Measurements from ENCODE around the gene NPW. TPM values are rescaled to one million over a fixed set of nuclear protein-coding genes. Genes with fewer than 3 reads are reported as not detected.

The NPW gene
- total and polyA plus RNA-seq, 2 of the 8 experiments (the other 6 are each of a cell fraction or from before 2014, with no cell fraction given): 4.0 to 10.3 TPM

DNA sequence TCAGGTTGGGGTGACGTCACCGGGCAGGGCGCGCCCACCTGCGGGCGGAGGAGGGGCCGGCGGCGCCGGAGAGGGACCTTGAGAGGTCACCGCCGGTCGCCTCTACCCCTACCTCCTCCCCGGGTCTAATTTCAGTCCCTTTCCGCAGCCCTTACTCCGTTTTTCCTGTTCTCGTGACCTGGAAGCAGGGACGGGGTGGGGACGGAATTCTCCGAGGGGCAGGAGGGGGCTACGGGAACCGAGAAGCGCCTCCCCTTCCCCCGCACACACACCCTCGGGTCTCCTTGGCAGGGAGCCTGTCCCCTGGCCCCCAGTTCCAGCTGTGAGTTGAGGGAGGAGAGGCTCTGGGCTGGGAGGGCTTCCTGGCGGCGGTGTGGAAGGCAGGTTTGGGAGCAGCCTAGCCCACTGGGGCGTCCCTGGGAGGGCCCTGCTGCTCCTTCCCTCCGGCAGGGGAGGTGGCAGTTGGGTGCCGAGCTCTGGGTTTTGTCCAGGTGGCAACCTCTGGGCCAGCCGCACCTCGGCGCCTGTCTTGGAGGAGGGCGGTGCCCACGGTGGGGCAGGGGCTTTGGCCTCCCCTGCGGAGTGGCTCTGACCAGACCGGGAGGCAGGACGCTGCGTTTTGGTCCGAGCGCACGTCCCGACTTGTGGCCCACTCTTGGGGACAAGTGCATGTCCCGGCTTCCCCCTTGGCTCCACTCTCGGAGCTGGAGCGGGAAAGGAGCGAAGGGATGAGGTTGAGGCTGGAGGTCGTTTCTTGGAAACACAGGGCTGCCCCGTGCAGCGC lies 29.0 kb upstream of the NPW start:
- Histone ChIP-seq H2BK5ac (ENCODE audit: low read depth, low read length) (no peak overlapping the region), H3K4ac (replicated peaks; ENCODE audit: insufficient read length, low read depth, low read length) (no peak overlapping the region), H3K79me1 (ENCODE audit: low read depth, low read length) (no peaks in the 10 kb centered on the region), H3K79me2 (ENCODE audit: control insufficient read depth in 1 of 2, insufficient read depth in 2 of 2, low read length in 2 of 2) (no peaks in the 10 kb centered on the region), H2BK20ac (ENCODE audit: low read length) (no peak overlapping the region), H3K56ac (replicated peaks; ENCODE audit: insufficient read length, low read depth, low read length) (no peak overlapping the region), H3K4me3 (ENCODE audit: extremely low read depth in 1 of 4, insufficient read depth in 2 of 4, low read depth in 3 of 4, low read length in 4 of 4) (peak overlapping the region; percentile 36 to 77 (median 48)), H2BK15ac (ENCODE audit: low read length) (peak overlapping the region; percentile 81; the same call in 1 of the 2 replicates), H4K8ac (ENCODE audit: extremely low read depth, insufficient read depth, low read length) (peak overlapping the region; percentile 62; the same call in 1 of the 2 replicates), H3K14ac (ENCODE audit: insufficient read length) (no peak overlapping the region), H4K5ac (ENCODE audit: insufficient read length, low read depth, low read length) (no peak overlapping the region), H3K9me3 (ENCODE audit: insufficient read depth in 2 of 2, low read depth in 1 of 2, low read length in 1 of 2) (no peaks in the 10 kb centered on the region), H3K36me3 (ENCODE audit: control insufficient read depth in 2 of 4, insufficient read depth in 4 of 4, low read length in 3 of 4) (peaks cover 2 to 5% (median 3%) of the 10 kb centered on the region in 4 experiments; a peak in 3 of 8 replicates), H3K27me3 (replicated peaks in 1 of 4; ENCODE audit: control insufficient read depth in 3 of 4, extremely low read depth in 1 of 4, insufficient read depth in 3 of 4, low read length in 3 of 4) (peaks cover 4 to 37% (median 24%) of the 10 kb centered on the region in 4 experiments), H4K91ac (replicated peaks; ENCODE audit: insufficient read length, low read length) (peak overlapping the region; percentile 11), H3K9ac (replicated peaks in 1 of 4; ENCODE audit: extremely low read depth in 1 of 4, low read depth in 3 of 4, low read length in 3 of 4) (peak overlapping the region in 3 of 4 experiments; percentile 0 to 8 (median 2); a peak in 2 of 7 replicates), H3K18ac (ENCODE audit: extremely low read depth, low read length) (0 out of 2 replicates have a peak overlapping the region, but pooled peaks have one; percentile 38), H3K23me2 (ENCODE audit: low read depth, low read length) (peaks cover 22% of the 10 kb centered on the region; the same call in 1 of the 2 replicates), H4K20me1 (replicated peaks in 1 of 2; ENCODE audit: control insufficient read depth in 1 of 2, insufficient read depth in 2 of 2, low read length in 2 of 2) (peaks cover 7 to 10% of the 10 kb centered on the region in 2 experiments), H2AFZ (ENCODE audit: low read length) (no peak overlapping the region), H3K4me1 (replicated peaks in 1 of 4; ENCODE audit: control insufficient read depth in 3 of 4, insufficient read depth in 4 of 4, low read length in 3 of 4) (peaks cover 0 to 27% (median 18%) of the 10 kb centered on the region in 4 experiments; a peak in 6 of 7 replicates), H3K4me2 (ENCODE audit: insufficient read depth in 1 of 2, low read depth in 2 of 2, low read length in 2 of 2) (peak overlapping the region; percentile 83 to 91), H3K27ac (ENCODE audit: low read depth, low read length) (no peak overlapping the region; the same call in 1 of the 2 replicates), H2BK120ac (replicated peaks; ENCODE audit: low read depth, low read length) (no peak overlapping the region), H2AK5ac (ENCODE audit: low read depth, low read length) (no peak overlapping the region), H2BK12ac (ENCODE audit: low read depth, low read length) (peak overlapping the region; percentile 53; the same call in 1 of the 2 replicates), H3K23ac (ENCODE audit: insufficient read length) (no peak overlapping the region)
- ChIA-PET POLR2A (ENCODE audit: partially characterized antibody) (interaction anchor here (0.6 to 28.2 kb wide), 12 partner anchors 7 to 165 kb away, joined by 3 to 736 read pairs (median 6); partner anchors contain the start of genes GFER, NDUFB10, NOXO1 and NPW), CTCF (ENCODE audit: partially characterized antibody) (interaction anchor here (1.4 to 6.8 kb wide), 3 partner anchors 9 to 100 kb away, joined by 3 to 55 read pairs (median 5); partner anchors contain the start of gene NOXO1)
- FAIRE-seq (no peak), DNase-seq (ENCODE audit: low read depth in 1 of 2, low spot score in 2 of 2) (peak in 1 of 2 experiments; percentile 90)
- 7% methylated on average over 34 of the region's 50 CpGs; no CpG with 5 or more reads in 1 of the 2 experiments for WGBS, 2 experiments (ENCODE audit: extremely low coverage in 1 of 2, insufficient coverage in 1 of 2, insufficient read length in 1 of 2, insufficient replicate concordance in 2 of 2, low coverage in 1 of 2, low lambda C conversion rate in 2 of 2, missing lambda C conversion rate in 1 of 2)
- TF ChIP-seq SP2 (IDR thresholded peaks at IDR 0.05; ENCODE audit: low read length): no peak
- TF ChIP-seq CREB1 (IDR thresholded peaks at IDR 0.05): peak; percentile 79
- no peak for TF ChIP-seq SRF (IDR thresholded peaks at IDR 0.05; ENCODE audit: low read depth, low read length)
- no peak for TF ChIP-seq SP1 (IDR thresholded peaks at IDR 0.05; ENCODE audit: low read depth, low read length)
- no peak for TF ChIP-seq SIRT6 (IDR thresholded peaks at IDR 0.05; ENCODE audit: low read length)
- no peak for TF ChIP-seq NANOG (IDR thresholded peaks at IDR 0.05; ENCODE audit: insufficient read depth, low read depth, low read length, poor library complexity, severe bottlenecking)
- no peak; the same call in 1 of the 2 replicates for TF ChIP-seq JUN (IDR thresholded peaks at IDR 0.05; ENCODE audit: low read depth, low read length)
- TF ChIP-seq SIX5 (IDR thresholded peaks at IDR 0.05; ENCODE audit: low read depth, low read length): no peak
- no peak for TF ChIP-seq POLR2AphosphoS5 (IDR thresholded peaks at IDR 0.05; ENCODE audit: low read depth, low read length)
- peak; percentile 75 for TF ChIP-seq KDM4A (IDR thresholded peaks at IDR 0.05; ENCODE audit: low read depth, low read length, severe bottlenecking)
- TF ChIP-seq JUND (IDR thresholded peaks at IDR 0.05; ENCODE audit: low read length): peak; percentile 93
- TF ChIP-seq KDM1A (IDR thresholded peaks at IDR 0.05; ENCODE audit: borderline replicate concordance, low read length): no peak
- TF ChIP-seq RFX5 (IDR thresholded peaks at IDR 0.05; ENCODE audit: borderline replicate concordance, low read depth, low read length): no peak
